HepG2 (cell line): ENCODE measurements around the gene NLGN2. TPM values are rescaled to one million over a fixed set of nuclear protein-coding genes. Genes with fewer than 3 reads are reported as not detected.

Experiments used
- ATAC-seq: fragments of 200-7000 bp; cut with Tn5 transposase; 3 replicates; pipeline ENCODE4 v1.9.1; 2020; ENCODE audit warnings: mild to moderate bottlenecking, moderate library complexity
- BruUV-seq: library from RNA; stranded (reverse); fragments of 400-500 nt; replicated peaks from 2 replicates; lab custom pipeline; 2021; lab: Mats Ljungman, UMichigan
- CTCF ChIA-PET: fragments of 300-600 bp; formaldehyde crosslinking; extraction: SDS; loops from one replicate; lab custom pipeline; 2021; ENCODE audit warnings: low total read pairs, inconsistent platforms, low intra/inter-chr PET ratio; lab: Yijun Ruan, JAX
- POLR2A ChIA-PET: fragments of 350-600 bp; sonication (Branson Sonifier 250); formaldehyde crosslinking; loops from one replicate; lab custom pipeline; 2020; ENCODE audit warnings: antibody characterized with exemption, inconsistent platforms; lab: Yijun Ruan, JAX
- DNase-seq: peaks from one replicate; pipeline ENCODE4 v3.0.0-alpha.2; 2015; ENCODE audit warnings: low spot score
- FAIRE-seq: peaks from 3 replicates; lab custom pipeline; 2011; peaks lifted over from hg19 to GRCh38; lab: Jason Lieb, UNC
- H2AFZ ChIP-seq: one replicate; pipeline ENCODE4 v1.6.1; 2011; ENCODE audit warnings: low read length, inconsistent platforms
- H3K27ac ChIP-seq: fragments of 300-600 bp; 3 replicates; pipeline ENCODE4 v1.8.0; 2011; ENCODE audit warnings: mixed run types, mild to moderate bottlenecking, mixed read lengths, low read length, inconsistent platforms; ENCODE audit not compliant: insufficient read depth; ENCODE audit errors: extremely low read length
- H3K27me3 ChIP-seq, 2 experiments: fragments of 200-600 bp in 1 of 2; 2 replicates in 1 of 2; 3 replicates in 1 of 2; pipeline versions ENCODE4 v1.6.0 to v1.8.0; 2011; ENCODE audit warnings: low read length in 2 of 2, mild to moderate bottlenecking in 2 of 2, moderate library complexity in 2 of 2, inconsistent platforms in 1 of 2; ENCODE audit not compliant: insufficient read depth in 2 of 2, control insufficient read depth in 1 of 2
- H3K36me3 ChIP-seq, 2 experiments: fragments of 200-600 bp in 1 of 2; replicated peaks in 1 of 2; 2 replicates in 1 of 2; 3 replicates in 1 of 2; pipeline versions ENCODE4 v1.5.1 to v1.8.0; 2011; ENCODE audit warnings: low read length in 2 of 2, inconsistent platforms in 1 of 2; ENCODE audit not compliant: insufficient read depth in 2 of 2, control insufficient read depth in 1 of 2
- H3K4me1 ChIP-seq: 2 replicates; pipeline ENCODE4 v1.5.1; 2012; ENCODE audit warnings: low read length, inconsistent platforms; ENCODE audit not compliant: insufficient read depth
- H3K4me2 ChIP-seq: 2 replicates; pipeline ENCODE4 v1.6.0; 2011; ENCODE audit warnings: low read depth, low read length, inconsistent platforms
- H3K4me3 ChIP-seq, 3 experiments: fragments of 200-600 bp in 1 of 3; sonication (generic), shearing (Covaris generic) in 1 of 3; replicated peaks in 1 of 3; 2 replicates each; pipeline ENCODE4 v1.5.1; 2011 to 2016; ENCODE audit warnings: low read length in 3 of 3, inconsistent platforms in 2 of 3, low read depth in 2 of 3, mild to moderate bottlenecking in 2 of 3, control low read depth in 1 of 3, mixed read lengths in 1 of 3; ENCODE audit not compliant: insufficient read depth in 1 of 3
- H3K79me2 ChIP-seq: one replicate; pipeline ENCODE4 v1.6.1; 2011; ENCODE audit warnings: low read length, inconsistent platforms; ENCODE audit not compliant: insufficient read depth
- H3K9ac ChIP-seq: 2 replicates; pipeline ENCODE4 v1.6.0; 2011; ENCODE audit warnings: mild to moderate bottlenecking, low read depth, low read length, inconsistent platforms; ENCODE audit not compliant: insufficient read depth
- H3K9me3 ChIP-seq: 2 replicates; pipeline ENCODE4 v1.5.1; 2012; ENCODE audit warnings: mild to moderate bottlenecking, low read length
- H4K20me1 ChIP-seq: 2 replicates; pipeline ENCODE4 v1.6.0; 2011; ENCODE audit warnings: inconsistent platforms, mild to moderate bottlenecking, low read length, moderate library complexity; ENCODE audit not compliant: insufficient read depth
- ISL2 ChIP-seq: sonication (generic); formaldehyde crosslinking; IDR thresholded peaks from 2 replicates; pipeline ENCODE4 v1.5.0; 2020; ENCODE audit warnings: missing genetic modification reagents
- XBP1 ChIP-seq: sonication (generic); formaldehyde crosslinking; IDR thresholded peaks from 2 replicates; pipeline ENCODE4 v1.5.0; 2020; ENCODE audit warnings: missing genetic modification reagents
- WGBS: methylation state at CpG from one replicate; pipeline ENCODE4 v1.1.6; 2017; ENCODE audit warnings: low lambda C conversion rate; 5-methylcytosine and 5-hydroxymethylcytosine counted together
- in situ Hi-C: cut with HindIII; loops from 2 replicates; pipeline ENCODE4 v1.10.0; 2017; ENCODE audit warnings: low pct_unique_long_range_greater_than_20kb; ENCODE audit not compliant: extremely low pct_ligation_motif_present
- intact Hi-C: fragments of 100-400 bp; cut with micrococcal nuclease; formaldehyde crosslinking; loops from one replicate; pipeline ENCODE4 v1.10.0; 2022; ENCODE audit not compliant: unreplicated experiment
- polyA plus RNA-seq, 8 experiments: library from polyadenylated mRNA; depleted of rRNA in 3 of 8; stranded (reverse) in 7 of 8; unstranded in 1 of 8; fragments of >200 nt; fragmentation: Illumina TruSeq in 4 of 8; extraction: Trizol in 4 of 8; gene quantifications; 2 replicates each; pipeline versions ENCODE4 v1.2.1 to v1.2.3, GENCODE V29; 2011 to 2016; ENCODE audit warnings: low read depth in 4 of 8, missing spikeins in 1 of 8, mixed read lengths in 1 of 8; ENCODE audit not compliant: insufficient read depth in 1 of 8
- total RNA-seq, 5 experiments: library from RNA; depleted of rRNA; stranded (reverse); fragments of >200 nt; fragmentation: Illumina TruSeq; extraction: Trizol; gene quantifications; 2 replicates each; pipeline ENCODE4 v1.2.3, GENCODE V29; 2016; ENCODE audit warnings: low read depth in 1 of 5
- TF ChIP-seq, protein P1 (sequence below): sonication (generic); formaldehyde crosslinking; IDR thresholded peaks from 2 replicates; pipeline ENCODE4 v1.9.0; 2022; ENCODE audit warnings: low read depth, missing genetic modification reagents
- TF ChIP-seq, protein P2 (sequence below): sonication (generic); formaldehyde crosslinking; IDR thresholded peaks from 2 replicates; pipeline ENCODE4 v1.5.1; 2020; ENCODE audit warnings: mild to moderate bottlenecking, missing genetic modification reagents, moderate library complexity

The NLGN2 gene
- total and polyA plus RNA-seq, 2 of the 13 experiments (the other 11 are each of a cell fraction or from before 2014, with no cell fraction given): 1.9 to 11.0 TPM

- Histone ChIP-seq H3K27ac (no peak overlapping the region), H4K20me1 (no peaks in the 10 kb centered on the region), H3K4me2 (0 out of 2 replicates have a peak overlapping the region, but pooled peaks have one; percentile 11), H3K9me3 (no peaks in the 10 kb centered on the region), H3K79me2 (no peaks in the 10 kb centered on the region), H2AFZ (no peak overlapping the region), H3K4me3 (no peak overlapping the region; a peak in 1 of 6 replicates), H3K27me3 (peaks cover 3% of the 10 kb centered on the region in 2 experiments; a peak in 3 of 5 replicates), H3K4me1 (peaks cover 8% of the 10 kb centered on the region), H3K9ac (no peak overlapping the region), H3K36me3 (no peaks in the 10 kb centered on the region)
- ChIA-PET POLR2A (interaction anchor here (1.2 kb wide), 1 partner anchor 24 kb away, joined by 3 read pairs; no protein-coding TSS in a partner anchor), CTCF (no interaction called here)
- BruUV-seq: no TSS peak
- intact Hi-C loops (no loop called here), in situ Hi-C loops (no loop called here)
- DNase-seq (no peak), ATAC-seq (peak; percentile 32; the same call in 1 of the 3 replicates), FAIRE-seq (no peak)
- WGBS: 49% methylated on average over 12 of the region's 29 CpGs
- TF ChIP-seq, protein P1, sequence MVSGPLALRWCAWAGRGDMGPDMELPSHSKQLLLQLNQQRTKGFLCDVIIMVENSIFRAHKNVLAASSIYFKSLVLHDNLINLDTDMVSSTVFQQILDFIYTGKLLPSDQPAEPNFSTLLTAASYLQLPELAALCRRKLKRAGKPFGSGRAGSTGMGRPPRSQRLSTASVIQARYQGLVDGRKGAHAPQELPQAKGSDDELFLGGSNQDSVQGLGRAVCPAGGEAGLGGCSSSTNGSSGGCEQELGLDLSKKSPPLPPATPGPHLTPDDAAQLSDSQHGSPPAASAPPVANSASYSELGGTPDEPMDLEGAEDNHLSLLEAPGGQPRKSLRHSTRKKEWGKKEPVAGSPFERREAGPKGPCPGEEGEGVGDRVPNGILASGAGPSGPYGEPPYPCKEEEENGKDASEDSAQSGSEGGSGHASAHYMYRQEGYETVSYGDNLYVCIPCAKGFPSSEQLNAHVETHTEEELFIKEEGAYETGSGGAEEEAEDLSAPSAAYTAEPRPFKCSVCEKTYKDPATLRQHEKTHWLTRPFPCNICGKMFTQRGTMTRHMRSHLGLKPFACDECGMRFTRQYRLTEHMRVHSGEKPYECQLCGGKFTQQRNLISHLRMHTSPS (CRISPR knock-in tag): peak; percentile 34; the same call in 1 of the 2 replicates
- TF ChIP-seq XBP1 (CRISPR knock-in tag): no peak
Measured at GRCh38 chr17:7426896-7427489, 19.3 kb downstream of the NLGN2 start.

DNA sequence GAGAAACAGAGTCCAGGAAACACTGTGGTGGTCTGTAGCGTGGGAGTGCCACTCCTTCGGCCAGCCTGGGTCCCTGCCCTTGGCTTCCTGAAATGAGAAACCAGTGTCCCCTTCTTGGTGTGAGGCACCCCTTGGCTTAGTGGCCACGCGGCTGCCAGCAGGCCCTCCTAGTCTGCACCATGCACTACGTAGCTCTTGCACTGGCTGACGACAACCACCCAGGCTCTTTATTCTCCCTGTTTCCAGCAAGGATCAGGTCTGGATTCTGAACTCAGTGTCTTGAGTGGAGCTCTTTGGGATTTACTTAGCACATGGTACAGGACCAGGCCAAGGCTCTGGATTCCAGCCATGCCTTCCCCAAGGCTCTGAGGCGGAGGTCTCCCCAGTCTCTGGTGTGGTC, 19.9 kb downstream of the NLGN2 start:
- no TSS peak for BruUV-seq
- H3K4me1 ChIP-seq: peaks cover 8% of the 10 kb centered on the region
- WGBS: 49% methylated on average over 2 of the region's 7 CpGs
- no peaks in the 10 kb centered on the region for H3K36me3 ChIP-seq
- no peak for FAIRE-seq
- in situ Hi-C loops: no loop called here
- H2AFZ ChIP-seq: no peak overlapping the region
- H3K79me2 ChIP-seq: no peaks in the 10 kb centered on the region
- no peak overlapping the region; a peak in 1 of 6 replicates for H3K4me3 ChIP-seq
- TF ChIP-seq, protein P2, sequence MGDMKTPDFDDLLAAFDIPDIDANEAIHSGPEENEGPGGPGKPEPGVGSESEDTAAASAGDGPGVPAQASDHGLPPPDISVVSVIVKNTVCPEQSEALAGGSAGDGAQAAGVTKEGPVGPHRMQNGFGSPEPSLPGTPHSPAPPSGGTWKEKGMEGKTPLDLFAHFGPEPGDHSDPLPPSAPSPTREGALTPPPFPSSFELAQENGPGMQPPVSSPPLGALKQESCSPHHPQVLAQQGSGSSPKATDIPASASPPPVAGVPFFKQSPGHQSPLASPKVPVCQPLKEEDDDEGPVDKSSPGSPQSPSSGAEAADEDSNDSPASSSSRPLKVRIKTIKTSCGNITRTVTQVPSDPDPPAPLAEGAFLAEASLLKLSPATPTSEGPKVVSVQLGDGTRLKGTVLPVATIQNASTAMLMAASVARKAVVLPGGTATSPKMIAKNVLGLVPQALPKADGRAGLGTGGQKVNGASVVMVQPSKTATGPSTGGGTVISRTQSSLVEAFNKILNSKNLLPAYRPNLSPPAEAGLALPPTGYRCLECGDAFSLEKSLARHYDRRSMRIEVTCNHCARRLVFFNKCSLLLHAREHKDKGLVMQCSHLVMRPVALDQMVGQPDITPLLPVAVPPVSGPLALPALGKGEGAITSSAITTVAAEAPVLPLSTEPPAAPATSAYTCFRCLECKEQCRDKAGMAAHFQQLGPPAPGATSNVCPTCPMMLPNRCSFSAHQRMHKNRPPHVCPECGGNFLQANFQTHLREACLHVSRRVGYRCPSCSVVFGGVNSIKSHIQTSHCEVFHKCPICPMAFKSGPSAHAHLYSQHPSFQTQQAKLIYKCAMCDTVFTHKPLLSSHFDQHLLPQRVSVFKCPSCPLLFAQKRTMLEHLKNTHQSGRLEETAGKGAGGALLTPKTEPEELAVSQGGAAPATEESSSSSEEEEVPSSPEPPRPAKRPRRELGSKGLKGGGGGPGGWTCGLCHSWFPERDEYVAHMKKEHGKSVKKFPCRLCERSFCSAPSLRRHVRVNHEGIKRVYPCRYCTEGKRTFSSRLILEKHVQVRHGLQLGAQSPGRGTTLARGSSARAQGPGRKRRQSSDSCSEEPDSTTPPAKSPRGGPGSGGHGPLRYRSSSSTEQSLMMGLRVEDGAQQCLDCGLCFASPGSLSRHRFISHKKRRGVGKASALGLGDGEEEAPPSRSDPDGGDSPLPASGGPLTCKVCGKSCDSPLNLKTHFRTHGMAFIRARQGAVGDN (CRISPR knock-in tag): peak; percentile 40
- TF ChIP-seq ISL2 (CRISPR knock-in tag): no peak
- TF ChIP-seq, all 625 proteins: peak for 1
- ChIA-PET POLR2A (interaction anchor here (1.2 kb wide), 1 partner anchor 24 kb away, joined by 3 read pairs; no protein-coding TSS in a partner anchor), CTCF (no interaction called here)
- Histone ChIP-seq H3K9ac (no peak overlapping the region), H3K4me2 (0 out of 2 replicates have a peak overlapping the region, but pooled peaks have one; percentile 11), H3K9me3 (no peaks in the 10 kb centered on the region), H4K20me1 (no peaks in the 10 kb centered on the region), H3K27me3 (peaks cover 2 to 3% of the 10 kb centered on the region in 2 experiments; a peak in 3 of 5 replicates), H3K27ac (no peak overlapping the region)
- ATAC-seq (peak; percentile 19; the same call in 1 of the 3 replicates), DNase-seq (no peak)
- intact Hi-C loops: no loop called here
